RWPE1 (cell line): ENCODE data around the gene NCOR2.

Source experiments
- CTCF ChIA-PET: fragments of 350-600 bp; sonication (Branson Sonifier 250); formaldehyde crosslinking; extraction: SDS; loops from one replicate; lab custom pipeline; 2021; lab: Yijun Ruan, JAX
- POLR2A ChIA-PET: fragments of 400-600 bp; formaldehyde crosslinking; extraction: SDS; loops from one replicate; lab custom pipeline; 2020; ENCODE audit warnings: antibody characterized with exemption; ENCODE audit not compliant: low non-redundant PET; lab: Yijun Ruan, JAX
- DNase-seq: peaks from one replicate; pipeline ENCODE4 v3.0.0; 2012; ENCODE audit warnings: low spot score
- H3K27ac ChIP-seq: fragments of 450-650 bp; 2 replicates; pipeline ENCODE4 v1.5.1; 2017
- CTCF ChIP-seq: fragments of 450-650 bp; conservative IDR thresholded peaks from 2 replicates; pipeline ENCODE4 v1.5.1; 2017; ENCODE audit warnings: low read depth, mild to moderate bottlenecking

Gene NCOR2

GRCh38 chr12:124607681-124608425, 40.4 kb upstream of the NCOR2 start:
- no peak for TF ChIP-seq CTCF
- peak; percentile 76 for DNase-seq
- ChIA-PET POLR2A (no interaction called here), CTCF (no interaction called here)
- H3K27ac ChIP-seq: peak overlapping the region; percentile 78

- TF ChIP-seq CTCF: no peak
- ChIA-PET POLR2A (no interaction called here), CTCF (interaction anchor here (0.7 kb wide), 1 partner anchor 28 kb away, joined by 3 read pairs; no protein-coding TSS in a partner anchor)
- no peak overlapping the region for H3K27ac ChIP-seq
- no peak for DNase-seq
Measured at GRCh38 chr12:124605883-124606774, 38.7 kb upstream of the NCOR2 start.

GRCh38 chr12:124605150-124605882, 37.9 kb upstream of the NCOR2 start:
- 0 out of 2 replicates have a peak overlapping the region, but pooled peaks have one; percentile 3 for H3K27ac ChIP-seq
- ChIA-PET POLR2A (no interaction called here), CTCF (interaction anchor here (0.7 kb wide), 2 partner anchors 27 to 55 kb away, joined by 3 to 4 read pairs; no protein-coding TSS in a partner anchor)
- no peak for TF ChIP-seq CTCF
- DNase-seq: no peak

DNA sequence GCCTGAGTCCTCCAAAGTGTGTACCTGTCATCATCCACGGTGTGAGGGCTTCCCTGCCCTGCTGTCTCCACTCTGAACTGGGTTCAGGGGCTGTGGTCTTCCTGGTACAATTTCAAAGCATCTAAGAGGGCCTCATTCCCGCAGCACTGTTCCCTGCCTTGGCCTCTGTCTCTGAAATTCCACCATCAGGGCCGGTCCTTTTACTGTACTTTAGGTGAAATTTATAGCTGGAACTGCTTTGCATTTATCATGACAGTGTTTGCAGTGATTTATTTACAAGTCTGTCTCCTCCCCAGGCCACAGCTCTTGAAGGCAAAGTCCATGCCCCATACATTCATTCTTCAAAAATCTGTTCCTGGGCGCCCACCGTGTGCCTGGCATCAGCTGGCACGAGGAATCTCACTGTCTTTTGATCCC, 36.9 kb upstream of the NCOR2 start:
- ChIA-PET CTCF (no interaction called here), POLR2A (no interaction called here)
- no peak for TF ChIP-seq CTCF
- no peak for DNase-seq
- H3K27ac ChIP-seq: no peak overlapping the region

GRCh38 chr12:124603831-124604251, 36.4 kb upstream of the NCOR2 start:
- DNase-seq: no peak
- ChIA-PET POLR2A (no interaction called here), CTCF (no interaction called here)
- no peak for TF ChIP-seq CTCF
- H3K27ac ChIP-seq: no peak overlapping the region

- ChIA-PET CTCF (no interaction called here), POLR2A (no interaction called here)
- DNase-seq: no peak
Measured at GRCh38 chr12:124603100-124603541, 35.7 kb upstream of the NCOR2 start.

More at GRCh38 chr12:124603100-124603541, 35.7 kb upstream of the NCOR2 start:
- H3K27ac ChIP-seq: no peak overlapping the region
- TF ChIP-seq CTCF: no peak
